Trophoblast cell (in vitro differentiated cells and primary cell): ENCODE results near the gene NME7.
"Not testable (repeated sequence)": the region's sequence is repeated elsewhere in the genome, so short reads cannot be mapped to it uniquely, and the experiment has no call there.

Source experiments
- DNase-seq, 2 donors: peaks; one replicate each; pipeline ENCODE4 v3.0.0-alpha.2; 2016
- H2AFZ ChIP-seq: 2 replicates; pipeline ENCODE4 v1.6.1; 2013; ENCODE audit warnings: low read length, moderate library complexity, mild to moderate bottlenecking; ENCODE audit not compliant: insufficient read depth, poor library complexity
- H2AK5ac ChIP-seq: 2 replicates; pipeline ENCODE4 v1.6.1; 2013; ENCODE audit warnings: mild to moderate bottlenecking, low read length
- H2BK120ac ChIP-seq: 2 replicates; pipeline ENCODE4 v1.6.1; 2013; ENCODE audit warnings: low read length, mild to moderate bottlenecking, moderate library complexity; ENCODE audit not compliant: insufficient read depth, poor library complexity
- H2BK12ac ChIP-seq: 2 replicates; pipeline ENCODE4 v1.6.1; 2013; ENCODE audit warnings: mild to moderate bottlenecking, low read length, moderate library complexity
- H2BK5ac ChIP-seq: 2 replicates; pipeline ENCODE4 v1.6.1; 2013; ENCODE audit warnings: low read length, low read depth, moderate library complexity, mild to moderate bottlenecking; ENCODE audit not compliant: poor library complexity
- H3K14ac ChIP-seq: 2 replicates; pipeline ENCODE4 v1.6.1; 2013; ENCODE audit warnings: mild to moderate bottlenecking, low read length
- H3K18ac ChIP-seq: 2 replicates; pipeline ENCODE4 v1.6.1; 2013; ENCODE audit warnings: mild to moderate bottlenecking, low read length
- H3K23ac ChIP-seq: 2 replicates; pipeline ENCODE4 v1.6.1; 2013; ENCODE audit warnings: low read length
- H3K27ac ChIP-seq: 2 replicates; pipeline ENCODE4 v1.5.1; 2013; ENCODE audit warnings: low read depth, mild to moderate bottlenecking, inconsistent platforms, low read length, moderate library complexity
- H3K27me3 ChIP-seq: 2 replicates; pipeline ENCODE4 v1.6.1; 2013; ENCODE audit warnings: inconsistent platforms, mild to moderate bottlenecking, low read length, moderate library complexity; ENCODE audit not compliant: insufficient read depth
- H3K36me3 ChIP-seq, 2 experiments: 1 replicate in 1 of 2; 2 replicates in 1 of 2; pipeline ENCODE4 v1.6.1; 2013; ENCODE audit warnings: low read length in 2 of 2, mild to moderate bottlenecking in 2 of 2, moderate library complexity in 1 of 2; ENCODE audit not compliant: insufficient read depth in 2 of 2, control insufficient read depth in 1 of 2
- H3K4ac ChIP-seq: 2 replicates; pipeline ENCODE4 v1.6.1; 2013; ENCODE audit warnings: low read depth, mild to moderate bottlenecking, low read length, moderate library complexity
- H3K4me1 ChIP-seq, 2 experiments: 1 replicate in 1 of 2; 2 replicates in 1 of 2; pipeline ENCODE4 v1.6.1; 2013; ENCODE audit warnings: low read length in 2 of 2, mild to moderate bottlenecking in 2 of 2, moderate library complexity in 1 of 2; ENCODE audit not compliant: insufficient read depth in 2 of 2, control insufficient read depth in 1 of 2
- H3K4me2 ChIP-seq: 2 replicates; pipeline ENCODE4 v1.6.1; 2013; ENCODE audit warnings: inconsistent platforms, mild to moderate bottlenecking, low read length, moderate library complexity
- H3K4me3 ChIP-seq: 2 replicates; pipeline ENCODE4 v1.5.1; 2013; ENCODE audit warnings: mild to moderate bottlenecking, low read depth, low read length, inconsistent platforms
- H3K79me1 ChIP-seq: one replicate; pipeline ENCODE4 v1.6.1; 2013; ENCODE audit warnings: low read length
- H3K79me2 ChIP-seq: 2 replicates; pipeline ENCODE4 v1.6.1; 2013; ENCODE audit warnings: low read length, mild to moderate bottlenecking; ENCODE audit not compliant: control insufficient read depth, insufficient read depth, poor library complexity
- H3K9ac ChIP-seq: 2 replicates; pipeline ENCODE4 v1.6.1; 2013; ENCODE audit warnings: mild to moderate bottlenecking, low read length
- H3K9me3 ChIP-seq: 2 replicates; pipeline ENCODE4 v1.6.1; 2013; ENCODE audit warnings: low read depth, mild to moderate bottlenecking, control low read depth, inconsistent platforms, low read length; ENCODE audit not compliant: insufficient read depth
- H4K12ac ChIP-seq: 2 replicates; pipeline ENCODE4 v1.6.1; 2013; ENCODE audit warnings: low read depth, mild to moderate bottlenecking, low read length, moderate library complexity
- H4K8ac ChIP-seq: 2 replicates; pipeline ENCODE4 v1.6.1; 2013; ENCODE audit warnings: low read depth, mild to moderate bottlenecking, low read length, moderate library complexity
- H4K91ac ChIP-seq: one replicate; pipeline ENCODE4 v1.6.1; 2013; ENCODE audit warnings: low read depth, mild to moderate bottlenecking, low read length, moderate library complexity
- WGBS: extraction: QIAGEN DNeasy Blood & Tissue Kit; methylation state at CpG from one replicate; pipeline ENCODE4 v1.1.7; 2013; ENCODE audit warnings: missing lambda C conversion rate; ENCODE audit not compliant: insufficient read length, insufficient coverage; ENCODE audit errors: extremely low coverage; 5-methylcytosine and 5-hydroxymethylcytosine counted together

NME7 gene

DNA sequence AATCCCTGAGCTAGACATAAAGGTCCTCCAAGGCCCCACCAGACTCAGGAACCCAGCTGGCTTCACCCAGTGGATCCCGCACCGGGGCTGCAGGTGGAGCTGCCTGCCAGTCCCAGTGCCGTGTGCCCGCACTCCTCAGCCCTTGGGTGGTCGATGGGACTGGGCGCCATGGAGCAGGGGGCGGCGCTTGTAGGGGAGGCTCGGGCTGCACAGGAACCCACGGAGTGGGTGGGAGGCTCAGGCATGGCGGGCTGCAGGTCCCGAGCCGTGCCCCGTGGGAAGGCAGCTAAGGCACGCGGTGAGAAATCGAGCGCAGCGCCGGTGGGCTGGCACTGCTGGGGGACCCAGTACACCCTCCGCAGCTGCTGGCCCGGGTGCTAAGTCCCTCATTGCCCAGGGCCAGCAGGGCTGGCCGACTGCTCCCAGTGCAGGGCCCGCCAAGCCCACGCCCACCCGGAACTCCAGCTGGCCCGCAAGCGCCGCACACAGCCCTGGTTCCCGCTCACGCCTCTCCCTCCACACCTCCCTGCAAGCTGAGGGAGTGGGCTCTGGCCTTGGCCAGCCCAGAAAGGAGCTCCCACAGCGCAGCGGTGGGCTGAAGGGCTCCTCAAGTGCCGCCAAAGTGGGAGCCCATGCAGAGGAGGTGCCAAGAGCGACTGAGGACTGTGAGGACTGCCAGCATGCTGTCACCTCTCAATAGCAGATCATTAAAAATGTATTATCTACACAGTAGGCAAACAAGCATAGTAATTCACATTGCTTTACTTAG, 30.5 kb downstream of the NME7 start:
- not testable (repeated sequence) for H3K79me2 ChIP-seq, H2AFZ ChIP-seq, H3K23ac ChIP-seq, H3K4me1 ChIP-seq, H3K14ac ChIP-seq, H3K4me3 ChIP-seq, H3K36me3 ChIP-seq, H3K4ac ChIP-seq, DNase-seq, H3K9me3 ChIP-seq, H3K27ac ChIP-seq, H2BK12ac ChIP-seq, H2BK120ac ChIP-seq, H4K12ac ChIP-seq, H3K27me3 ChIP-seq, H2BK5ac ChIP-seq, H3K4me2 ChIP-seq, H2AK5ac ChIP-seq, H4K91ac ChIP-seq, H3K79me1 ChIP-seq, H4K8ac ChIP-seq, H3K18ac ChIP-seq, H3K9ac ChIP-seq
- no CpG with 5 or more reads among the region's 35 CpGs for WGBS

DNA sequence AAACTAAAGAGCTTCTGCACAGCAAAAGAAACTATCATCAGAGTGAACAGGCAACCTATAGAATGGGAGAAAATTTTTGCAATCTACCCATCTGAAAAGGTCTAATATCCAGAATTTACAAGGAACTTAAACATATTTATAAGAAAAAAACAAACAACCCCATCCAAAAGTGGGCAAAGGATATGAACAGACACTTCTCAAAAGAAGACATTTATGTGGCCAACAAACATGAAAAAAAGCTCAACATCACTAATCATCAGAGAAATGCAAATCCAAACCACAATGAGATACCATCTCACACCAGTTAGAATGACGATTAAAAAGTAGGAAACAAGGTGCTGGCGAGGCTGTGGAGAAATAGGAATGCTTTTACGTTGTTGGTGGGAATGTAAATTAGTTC, 32.9 kb downstream of the NME7 start:
- not testable (repeated sequence) for H3K18ac ChIP-seq, H3K9me3 ChIP-seq, H3K27me3 ChIP-seq, H3K23ac ChIP-seq, H4K91ac ChIP-seq, H3K36me3 ChIP-seq, H3K27ac ChIP-seq, H3K4me2 ChIP-seq, H2BK5ac ChIP-seq, H4K8ac ChIP-seq, H3K9ac ChIP-seq, H3K4ac ChIP-seq, H3K4me1 ChIP-seq, H2BK12ac ChIP-seq, H3K79me2 ChIP-seq, H2AK5ac ChIP-seq, H3K79me1 ChIP-seq, H3K4me3 ChIP-seq, H4K12ac ChIP-seq, DNase-seq, H2BK120ac ChIP-seq, H2AFZ ChIP-seq, H3K14ac ChIP-seq
- WGBS: no CpG with 5 or more reads among the region's 3 CpGs

DNA sequence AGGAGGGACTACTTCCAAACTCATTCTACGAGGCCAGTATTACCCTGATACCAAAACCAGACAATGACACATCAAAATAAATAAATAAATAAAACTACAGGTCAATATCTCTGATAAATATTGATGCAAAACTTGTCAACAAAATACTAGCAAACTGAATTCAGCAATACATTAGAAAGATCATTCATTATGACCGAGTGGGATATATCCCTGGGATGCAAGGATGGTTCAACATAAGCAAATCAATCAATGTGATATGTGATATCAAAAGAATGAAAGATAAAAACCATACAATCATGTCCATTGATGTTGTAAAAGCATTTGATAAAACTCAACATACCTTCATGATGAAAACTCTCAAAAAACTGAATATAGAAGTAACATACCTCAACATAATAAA, 36.7 kb downstream of the NME7 start:
- no peak overlapping the region for H3K14ac ChIP-seq

DNA sequence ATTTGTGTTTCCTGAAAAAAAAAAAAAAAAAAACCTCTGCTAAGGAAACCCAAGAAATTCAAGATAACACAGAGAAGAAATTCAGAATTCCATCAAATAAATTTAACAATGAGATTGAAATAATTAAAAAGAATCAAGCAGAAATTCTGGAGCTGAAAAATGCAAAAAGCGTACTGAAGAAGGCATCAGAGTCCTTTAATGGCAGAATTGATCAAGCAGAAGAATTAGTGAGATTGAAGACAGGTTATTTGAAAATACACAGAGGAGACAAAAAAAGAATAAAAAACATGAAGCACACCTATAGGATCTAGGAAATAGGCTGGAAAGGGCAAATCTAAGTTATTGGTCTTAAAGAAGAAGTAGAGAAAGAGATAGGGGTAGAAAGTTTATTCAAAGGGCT, 38.2 kb downstream of the NME7 start:
- no peaks in the 10 kb centered on the region for H3K79me1 ChIP-seq
- H2BK5ac ChIP-seq: no peak overlapping the region
- H2AFZ ChIP-seq: no peak overlapping the region
- H4K91ac ChIP-seq: no peak overlapping the region
- no CpG with 5 or more reads among the region's 1 CpG for WGBS
- H2BK12ac ChIP-seq: no peak overlapping the region
- H3K27me3 ChIP-seq: no peaks in the 10 kb centered on the region
- no peaks in the 10 kb centered on the region for H3K36me3 ChIP-seq
- no peak overlapping the region for H3K27ac ChIP-seq
- no peaks in the 10 kb centered on the region for H3K9me3 ChIP-seq
- H3K9ac ChIP-seq: no peak overlapping the region
- H3K18ac ChIP-seq: no peak overlapping the region
- H3K4me2 ChIP-seq: no peak overlapping the region
- no peaks in the 10 kb centered on the region for H3K79me2 ChIP-seq
- H3K14ac ChIP-seq: no peak overlapping the region
- no peak for DNase-seq
- H2BK120ac ChIP-seq: no peak overlapping the region
- no peak overlapping the region for H3K23ac ChIP-seq
- H4K12ac ChIP-seq: no peak overlapping the region
- H3K4ac ChIP-seq: no peak overlapping the region
- no peak overlapping the region for H3K4me3 ChIP-seq
- no peak overlapping the region for H4K8ac ChIP-seq
- H2AK5ac ChIP-seq: no peak overlapping the region
- H3K4me1 ChIP-seq: no peaks in the 10 kb centered on the region

More for the DNA sequence above, 36.7 kb downstream of the NME7 start:
- Histone ChIP-seq H4K8ac (no peak overlapping the region), H3K4me2 (no peak overlapping the region), H3K18ac (no peak overlapping the region), H2AK5ac (no peak overlapping the region), H3K23ac (no peak overlapping the region), H4K91ac (no peak overlapping the region), H3K79me2 (no peaks in the 10 kb centered on the region), H3K4ac (no peak overlapping the region), H3K36me3 (no peaks in the 10 kb centered on the region), H3K4me3 (no peak overlapping the region), H3K27ac (no peak overlapping the region), H4K12ac (no peak overlapping the region), H3K4me1 (no peaks in the 10 kb centered on the region), H3K9me3 (no peaks in the 10 kb centered on the region), H2BK5ac (no peak overlapping the region), H3K9ac (no peak overlapping the region), H3K27me3 (no peaks in the 10 kb centered on the region), H3K79me1 (no peaks in the 10 kb centered on the region), H2BK12ac (no peak overlapping the region), H2AFZ (no peak overlapping the region), H2BK120ac (no peak overlapping the region)
- DNase-seq: no peak
- WGBS: no CpG with 5 or more reads among the region's 2 CpGs
